Activated CD4-positive, CD25-positive, alpha-beta regulatory T cell treated with anti-CD3 and anti-CD28 coated beads, Interleukin-2, amount 50 U/mL, for 16 hours (primary cell): ENCODE measurements around the gene AUTS2.

Experiments used
- DNase-seq: peaks from one replicate; pipeline ENCODE4 v3.0.0-alpha.2; 2020; ENCODE audit warnings: low read depth, low spot score

Gene AUTS2

GRCh38 chr7:70457482-70457881 lies 859.2 kb downstream of the AUTS2 start:
- no peak for DNase-seq

- no peak for DNase-seq
Observed at GRCh38 chr7:70457883-70458680, 859.8 kb downstream of the AUTS2 start.

GRCh38 chr7:70458745-70459144 lies 860.5 kb downstream of the AUTS2 start:
- DNase-seq: no peak

- DNase-seq: no peak
Observed at GRCh38 chr7:70459546-70459945, 861.3 kb downstream of the AUTS2 start.

DNA sequence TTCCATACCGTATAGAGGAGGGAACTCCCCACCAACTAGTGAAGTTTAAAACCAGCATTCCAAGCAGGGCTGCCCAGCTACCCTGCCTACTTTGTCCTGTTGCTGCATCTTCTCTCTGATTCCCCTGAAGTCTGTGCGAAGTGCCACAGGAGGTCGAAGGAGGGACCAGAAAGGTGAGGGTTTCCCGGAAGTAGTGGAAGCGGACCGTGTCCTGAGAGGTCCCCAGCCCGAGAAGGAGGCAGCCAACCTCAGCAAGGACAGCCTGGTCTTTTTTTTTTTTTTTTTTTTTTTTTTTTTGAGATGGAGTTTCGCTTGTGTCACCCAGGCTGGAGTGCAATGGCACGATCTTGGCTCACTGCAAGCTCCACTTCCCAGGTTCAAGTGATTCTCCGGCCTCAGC lies 861.8 kb downstream of the AUTS2 start:
- no peak for DNase-seq

DNA sequence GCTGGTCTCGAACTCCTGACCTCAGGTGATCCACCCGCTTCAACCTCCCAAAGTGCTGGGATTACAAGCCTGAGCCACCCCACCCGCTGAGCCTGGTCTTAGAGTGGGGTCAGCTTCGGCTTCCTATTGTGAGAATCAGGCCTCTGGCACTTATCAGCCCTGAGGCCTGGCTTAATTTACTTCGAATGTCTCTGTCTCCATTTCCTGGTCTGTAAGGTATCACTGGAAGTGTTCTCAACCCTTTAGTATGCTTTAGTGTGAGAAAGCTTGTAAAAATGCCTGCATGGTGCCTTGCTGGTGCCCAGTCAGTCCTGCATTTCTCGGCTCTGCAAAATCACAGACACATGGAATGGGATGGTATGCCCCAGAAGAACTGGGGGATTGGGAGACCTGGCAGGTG lies 862.3 kb downstream of the AUTS2 start:
- no peak for DNase-seq

DNA sequence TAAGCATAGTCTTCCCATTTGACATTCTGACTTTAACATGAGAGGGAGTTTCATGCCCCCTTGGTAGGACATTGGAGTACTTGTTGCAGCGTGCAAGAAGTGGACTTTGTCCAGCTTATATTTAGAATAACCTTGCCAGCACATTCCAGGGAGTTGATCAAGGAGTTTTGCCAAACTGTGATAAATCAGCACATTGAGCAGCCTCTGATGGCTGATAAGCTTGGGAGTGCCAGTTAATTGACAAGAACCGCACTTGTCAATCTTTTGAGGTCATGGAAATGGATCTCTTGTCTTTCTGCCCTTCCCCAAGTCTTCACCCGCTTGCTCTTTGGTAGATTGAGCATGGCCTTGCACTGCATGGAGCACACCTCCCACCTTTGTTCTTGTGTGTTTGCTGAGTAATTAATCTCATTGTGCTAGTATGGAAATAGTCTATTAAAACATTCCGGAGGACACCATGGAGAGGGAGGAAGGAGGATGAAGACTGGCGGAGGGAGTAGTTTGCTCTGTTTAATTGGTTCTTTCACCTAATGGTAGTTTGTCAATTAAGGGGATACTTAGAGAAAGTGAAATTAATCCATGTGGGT lies 865.2 kb downstream of the AUTS2 start:
- no peak for DNase-seq

GRCh38 chr7:70466725-70467364 lies 868.6 kb downstream of the AUTS2 start:
- no peak for DNase-seq

DNA sequence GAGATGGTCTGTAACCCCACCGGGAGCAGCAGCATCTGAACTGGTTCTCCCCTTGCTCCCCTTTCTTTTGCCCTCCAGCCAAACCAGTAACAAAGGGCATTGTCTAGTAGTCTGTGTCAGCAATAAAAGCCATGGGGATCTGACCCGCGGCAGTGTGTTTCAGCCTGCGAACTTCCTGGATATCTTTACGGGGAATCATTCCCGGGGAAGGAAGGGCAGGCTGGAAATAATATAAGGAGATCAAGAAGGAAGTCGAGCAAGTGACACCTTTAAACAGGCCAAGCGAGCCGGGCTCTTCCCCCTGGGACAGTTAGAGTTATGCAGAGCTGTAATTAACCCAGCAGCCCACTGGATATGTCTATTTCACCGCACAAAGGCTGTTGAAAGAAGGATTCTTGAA lies 872.5 kb downstream of the AUTS2 start:
- DNase-seq: no peak

GRCh38 chr7:70472601-70473237 lies 874.4 kb downstream of the AUTS2 start:
- no peak for DNase-seq

GRCh38 chr7:70474639-70475234 lies 876.5 kb downstream of the AUTS2 start:
- no peak for DNase-seq

DNA sequence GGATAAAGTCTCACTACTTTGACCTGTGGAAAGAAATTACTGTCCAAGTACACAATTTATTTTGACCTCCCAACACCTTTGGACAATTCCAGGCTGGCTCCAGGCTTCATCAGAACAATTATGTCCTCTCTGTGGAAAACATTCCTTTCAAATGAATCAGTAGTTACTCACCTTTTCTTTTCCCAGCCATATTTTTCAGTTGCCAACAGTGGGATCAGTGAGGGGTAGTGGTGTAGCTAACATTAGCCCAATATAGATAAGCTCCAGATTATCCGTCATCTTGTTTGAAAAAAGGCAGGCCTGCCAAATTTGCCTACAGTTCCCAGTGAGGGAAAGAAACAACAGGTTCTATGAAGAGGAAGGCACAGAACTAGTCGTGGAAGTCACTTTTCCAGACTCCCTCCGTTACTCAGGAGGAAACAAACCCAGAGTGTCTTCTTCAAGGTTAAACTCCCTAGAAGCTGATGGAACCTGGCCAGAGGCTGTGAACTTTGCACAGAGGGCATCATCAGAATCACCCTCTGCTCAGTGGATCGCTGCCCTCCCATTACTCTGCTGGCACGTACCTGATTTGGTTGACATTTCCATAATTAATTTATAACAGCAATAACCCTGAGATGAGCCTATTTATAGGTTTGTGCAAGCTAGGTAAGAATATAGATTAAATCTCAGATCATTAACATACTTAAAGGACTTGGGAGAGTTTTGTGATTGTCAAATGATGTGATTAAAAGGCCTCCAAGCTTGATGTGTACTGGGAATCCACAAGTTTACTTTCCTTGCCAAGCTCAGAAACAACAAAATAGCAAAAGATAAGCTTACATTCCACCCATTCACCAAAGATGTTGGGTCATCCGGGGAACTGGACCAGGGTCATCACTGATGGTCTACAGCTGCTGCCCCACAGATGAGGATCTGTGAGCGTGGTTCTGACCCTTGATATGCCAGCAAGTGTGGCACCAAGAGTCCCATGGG lies 879.0 kb downstream of the AUTS2 start:
- no peak for DNase-seq

DNA sequence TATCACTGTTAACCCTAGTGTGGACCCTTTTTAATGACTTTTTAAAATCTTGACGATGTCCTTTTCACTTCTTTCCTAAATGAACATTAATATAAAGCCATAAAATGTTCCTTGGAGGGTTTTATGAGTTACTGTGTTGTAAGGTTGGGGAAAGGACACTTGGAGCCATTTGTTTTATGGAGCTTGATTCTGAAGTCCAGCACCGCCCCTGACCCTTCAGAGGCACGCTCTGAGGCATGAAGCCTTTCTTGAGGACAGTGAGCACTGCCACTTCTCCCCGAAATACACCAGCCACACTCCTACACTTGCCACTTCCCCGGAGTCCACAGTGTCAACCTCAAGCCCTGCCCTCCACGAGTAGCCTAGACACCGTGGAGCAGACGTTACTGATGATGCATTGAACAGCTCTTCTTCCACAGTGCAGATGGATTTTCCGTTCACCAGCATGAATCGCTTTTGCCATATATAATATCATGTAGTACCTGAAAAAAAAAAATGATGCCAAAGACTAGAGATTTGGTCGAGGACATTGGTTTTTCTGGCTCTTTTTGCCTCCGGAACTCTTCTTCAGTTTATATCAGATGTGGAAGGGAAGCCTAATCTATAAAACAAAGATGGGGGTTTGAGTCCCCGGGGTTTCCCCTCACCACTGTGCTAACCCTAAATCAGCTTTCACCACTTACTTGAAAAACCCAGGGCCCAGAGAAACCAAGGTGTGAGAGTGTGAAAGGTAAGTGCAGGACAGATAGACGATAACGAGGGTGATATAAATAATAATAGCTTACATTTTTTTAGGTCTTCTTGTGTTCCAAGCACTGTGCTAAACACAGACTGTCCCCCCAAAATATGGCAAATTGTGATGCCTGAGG lies 881.1 kb downstream of the AUTS2 start:
- no peak for DNase-seq

GRCh38 chr7:70480927-70481569 lies 882.8 kb downstream of the AUTS2 start:
- no peak for DNase-seq

GRCh38 chr7:70481570-70482123 lies 883.4 kb downstream of the AUTS2 start:
- DNase-seq: no peak

- DNase-seq: no peak
Observed at GRCh38 chr7:70484255-70484654, 886.0 kb downstream of the AUTS2 start.

DNA sequence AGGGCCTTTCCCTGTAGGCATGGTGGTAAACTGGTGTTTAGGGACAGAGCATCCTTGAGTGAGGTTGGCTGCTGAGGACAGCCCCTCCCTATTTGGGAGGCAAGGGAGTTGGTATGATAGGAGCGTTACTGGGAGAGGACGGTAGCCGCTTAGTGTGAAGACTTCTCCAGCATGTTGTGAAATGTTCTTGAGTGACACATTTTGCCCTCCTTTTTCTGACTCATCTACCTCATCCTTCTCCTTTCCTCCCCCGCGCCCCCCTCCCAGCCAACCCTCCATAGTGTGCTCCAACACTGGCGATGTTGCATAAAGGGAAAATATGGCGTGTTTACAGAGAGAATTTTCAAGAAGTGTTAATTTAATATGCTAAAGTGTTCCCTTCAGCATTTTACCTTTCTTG lies 888.7 kb downstream of the AUTS2 start:
- DNase-seq: no peak

DNA sequence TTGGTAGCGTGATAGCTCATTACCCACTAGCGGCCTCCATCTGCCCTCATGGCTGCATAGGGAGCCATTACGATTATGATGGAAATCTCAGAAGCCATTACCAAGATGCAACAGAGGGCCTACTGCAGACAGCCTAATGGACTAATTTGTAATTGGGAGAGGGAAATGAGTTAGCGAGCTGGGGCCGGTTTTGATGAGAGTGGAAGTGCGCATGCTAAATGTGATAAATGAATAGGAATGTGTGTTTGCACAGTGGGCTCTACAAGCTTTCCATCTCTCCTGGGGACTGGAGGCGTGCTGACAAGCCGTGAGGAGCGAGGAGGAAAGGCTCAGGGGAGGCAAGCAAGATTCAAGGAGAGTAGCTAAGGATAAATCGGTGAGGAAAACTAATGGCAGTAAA lies 889.2 kb downstream of the AUTS2 start:
- no peak for DNase-seq

DNA sequence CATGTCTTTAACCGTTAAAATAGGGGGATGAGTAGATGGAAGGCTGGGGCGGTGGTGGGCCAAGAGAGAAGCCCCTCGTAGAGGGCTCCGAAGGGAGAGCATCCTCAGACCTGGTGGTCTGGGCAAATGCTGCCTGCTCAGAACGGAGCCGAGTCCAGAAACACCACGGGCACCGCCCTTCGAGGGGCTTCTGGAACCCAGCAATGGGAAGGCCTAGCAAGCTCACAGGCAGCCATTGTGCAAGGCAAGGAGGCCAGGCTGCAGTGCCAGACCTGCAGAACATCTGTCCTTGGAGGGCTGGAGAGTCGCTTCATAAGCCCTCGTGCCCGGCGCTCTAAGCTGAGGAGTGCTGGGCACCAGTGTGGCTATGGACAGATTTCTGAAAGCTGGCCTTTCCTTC lies 889.6 kb downstream of the AUTS2 start:
- no peak for DNase-seq
